ENCODE measurements around the gene KLHL8. TPM values are rescaled to one million over a fixed set of nuclear protein-coding genes. Genes with fewer than 3 reads are reported as not detected.

KLHL8 gene
- 6.6 and 17.4 TPM in 2 replicates for total RNA-seq

GRCh38 chr4:87220094-87220822 is at the start of gene KLHL8:
Gene KLHL8 (minus strand): TSS chr4:87220618. CDS start chr4:87195539, 25,079 bp downstream.

Other genes starting within 250 kb of the KLHL8 start
- gene HSD17B13, start 102.3 kb upstream of the KLHL8 start, total RNA-seq = 0.13 and 0.16 TPM in 2 replicates
- gene HSD17B11, start 170.6 kb upstream of the KLHL8 start, total RNA-seq = 30.8 and 52.3 TPM in 2 replicates
- 15.1 and 29.5 TPM in 2 replicates for gene NUDT9, start 202.0 kb upstream of the KLHL8 start, total RNA-seq

All from bladder microvascular endothelial cell (primary cell).